Ishikawa (cell line): ENCODE data around the gene ABCA2.

Experiments
- CEBPB ChIP-seq: IDR thresholded peaks from 2 replicates; pipeline ENCODE4 v1.6.1; 2012
- CREB1 ChIP-seq: IDR thresholded peaks from 2 replicates; pipeline ENCODE4 v1.6.1; 2012; ENCODE audit warnings: low read depth
- EGR1 ChIP-seq: IDR thresholded peaks from 2 replicates; pipeline ENCODE4 v1.6.1; 2012
- EP300 ChIP-seq: IDR thresholded peaks from 2 replicates; pipeline ENCODE4 v1.6.1; 2012; ENCODE audit warnings: borderline replicate concordance
- FOXM1 ChIP-seq: IDR thresholded peaks from 2 replicates; pipeline ENCODE4 v1.6.1; 2012; ENCODE audit warnings: low read depth, borderline replicate concordance
- NFIC ChIP-seq: IDR thresholded peaks from 2 replicates; pipeline ENCODE4 v1.6.1; 2012
- RAD21 ChIP-seq: IDR thresholded peaks from 2 replicates; pipeline ENCODE4 v1.6.1; 2012; ENCODE audit warnings: low read depth
- TAF1 ChIP-seq: IDR thresholded peaks from 2 replicates; pipeline ENCODE4 v1.6.1; 2012; ENCODE audit warnings: low read depth, mild to moderate bottlenecking
- TCF12 ChIP-seq: IDR thresholded peaks from 2 replicates; pipeline ENCODE4 v1.6.1; 2012; ENCODE audit warnings: low read depth
- TEAD4 ChIP-seq: IDR thresholded peaks from 2 replicates; pipeline ENCODE4 v1.6.1; 2012
- YY1 ChIP-seq: IDR thresholded peaks from 2 replicates; pipeline ENCODE4 v1.6.1; 2012; ENCODE audit warnings: low read depth
- ZBTB7A ChIP-seq: IDR thresholded peaks from 2 replicates; pipeline ENCODE4 v1.6.1; 2012; ENCODE audit warnings: low read depth
- TF ChIP-seq, protein P1 (sequence below): IDR thresholded peaks from 2 replicates; pipeline ENCODE4 v1.6.1; 2012; ENCODE audit warnings: low read depth, mild to moderate bottlenecking
- TF ChIP-seq, protein P2 (sequence below): IDR thresholded peaks from 2 replicates; pipeline ENCODE4 v1.6.1; 2012
- TF ChIP-seq, protein P3 (sequence below): IDR thresholded peaks from 2 replicates; pipeline ENCODE4 v1.6.1; 2012

Gene ABCA2

DNA sequence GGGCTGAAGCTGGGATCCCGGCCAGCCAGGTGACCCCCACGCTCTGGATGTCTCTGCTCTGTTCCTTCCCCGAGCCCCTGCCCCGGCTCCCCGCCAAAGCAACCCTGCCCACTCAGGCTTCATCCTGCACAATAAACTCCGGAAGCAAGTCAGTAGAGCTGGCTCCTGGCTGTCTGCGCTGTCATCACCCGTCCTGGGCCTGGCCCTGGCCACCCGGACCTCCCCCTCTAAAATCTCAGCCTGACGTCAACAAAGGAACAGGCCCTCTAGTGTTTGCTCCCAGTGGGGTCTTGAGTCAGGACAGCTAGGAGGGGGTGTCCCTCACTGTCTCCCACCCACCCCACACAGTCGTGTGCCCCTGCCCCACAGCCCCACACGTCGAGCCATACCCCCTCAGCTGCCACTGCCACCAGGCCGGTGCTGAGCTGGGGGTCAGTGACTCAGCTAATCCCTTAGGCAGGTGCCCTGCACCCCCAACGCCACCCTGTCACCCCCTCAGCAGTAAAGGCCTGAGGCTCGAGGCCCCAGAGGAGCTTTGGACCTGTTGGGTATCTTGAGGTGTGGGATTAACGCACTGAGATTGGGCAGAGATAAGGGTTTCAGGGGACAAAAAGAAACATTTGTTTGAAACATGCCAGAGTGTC is 46.3 kb downstream of the ABCA2 start:
- TF ChIP-seq TCF12 = no peak
- TF ChIP-seq, protein P1, sequence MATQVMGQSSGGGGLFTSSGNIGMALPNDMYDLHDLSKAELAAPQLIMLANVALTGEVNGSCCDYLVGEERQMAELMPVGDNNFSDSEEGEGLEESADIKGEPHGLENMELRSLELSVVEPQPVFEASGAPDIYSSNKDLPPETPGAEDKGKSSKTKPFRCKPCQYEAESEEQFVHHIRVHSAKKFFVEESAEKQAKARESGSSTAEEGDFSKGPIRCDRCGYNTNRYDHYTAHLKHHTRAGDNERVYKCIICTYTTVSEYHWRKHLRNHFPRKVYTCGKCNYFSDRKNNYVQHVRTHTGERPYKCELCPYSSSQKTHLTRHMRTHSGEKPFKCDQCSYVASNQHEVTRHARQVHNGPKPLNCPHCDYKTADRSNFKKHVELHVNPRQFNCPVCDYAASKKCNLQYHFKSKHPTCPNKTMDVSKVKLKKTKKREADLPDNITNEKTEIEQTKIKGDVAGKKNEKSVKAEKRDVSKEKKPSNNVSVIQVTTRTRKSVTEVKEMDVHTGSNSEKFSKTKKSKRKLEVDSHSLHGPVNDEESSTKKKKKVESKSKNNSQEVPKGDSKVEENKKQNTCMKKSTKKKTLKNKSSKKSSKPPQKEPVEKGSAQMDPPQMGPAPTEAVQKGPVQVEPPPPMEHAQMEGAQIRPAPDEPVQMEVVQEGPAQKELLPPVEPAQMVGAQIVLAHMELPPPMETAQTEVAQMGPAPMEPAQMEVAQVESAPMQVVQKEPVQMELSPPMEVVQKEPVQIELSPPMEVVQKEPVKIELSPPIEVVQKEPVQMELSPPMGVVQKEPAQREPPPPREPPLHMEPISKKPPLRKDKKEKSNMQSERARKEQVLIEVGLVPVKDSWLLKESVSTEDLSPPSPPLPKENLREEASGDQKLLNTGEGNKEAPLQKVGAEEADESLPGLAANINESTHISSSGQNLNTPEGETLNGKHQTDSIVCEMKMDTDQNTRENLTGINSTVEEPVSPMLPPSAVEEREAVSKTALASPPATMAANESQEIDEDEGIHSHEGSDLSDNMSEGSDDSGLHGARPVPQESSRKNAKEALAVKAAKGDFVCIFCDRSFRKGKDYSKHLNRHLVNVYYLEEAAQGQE = no peak

DNA sequence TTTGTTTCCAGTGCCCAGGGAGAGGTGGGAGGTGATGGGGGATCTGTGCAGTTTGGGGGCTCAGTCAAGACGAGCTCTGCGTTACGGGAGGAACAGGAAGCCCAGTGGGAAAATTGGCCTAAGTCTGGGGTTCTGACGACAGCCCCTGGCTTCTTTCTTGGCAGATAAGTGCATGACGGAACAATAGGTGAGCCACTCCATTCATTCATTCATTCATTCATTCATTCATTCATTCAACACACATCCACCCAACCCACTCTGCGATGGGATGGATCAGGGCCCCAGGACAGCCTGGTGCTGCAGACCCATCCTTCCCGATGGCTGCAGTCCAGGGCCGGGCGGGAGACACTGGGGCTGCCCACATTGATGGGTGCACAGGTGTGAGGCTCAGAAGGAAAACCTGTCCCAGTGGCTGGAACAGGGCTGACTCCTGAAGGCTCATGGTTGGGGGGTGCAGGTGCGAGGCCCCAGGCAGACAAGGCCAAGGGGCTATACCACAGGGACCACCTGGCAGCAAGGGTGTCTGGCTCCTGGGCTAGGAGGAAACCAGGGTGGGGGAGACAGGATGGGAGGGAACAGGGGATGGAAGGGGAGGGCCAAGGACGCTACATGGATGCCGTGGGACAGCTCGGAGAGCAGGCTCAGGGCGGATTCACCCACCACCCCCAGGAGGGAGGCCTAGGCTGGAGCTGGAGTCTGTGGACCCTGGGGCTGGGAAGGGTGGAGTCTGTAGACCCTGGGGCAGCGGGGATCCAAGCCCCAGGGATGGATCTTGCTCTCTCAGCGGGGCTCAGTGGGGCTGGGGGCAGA is 47.2 kb downstream of the ABCA2 start:
- TF ChIP-seq, protein P2, sequence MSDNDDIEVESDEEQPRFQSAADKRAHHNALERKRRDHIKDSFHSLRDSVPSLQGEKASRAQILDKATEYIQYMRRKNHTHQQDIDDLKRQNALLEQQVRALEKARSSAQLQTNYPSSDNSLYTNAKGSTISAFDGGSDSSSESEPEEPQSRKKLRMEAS = no peak
- TF ChIP-seq YY1 (no peak), ZBTB7A (no peak), RAD21 (no peak), FOXM1 (no peak), TEAD4 (no peak)
- TF ChIP-seq, protein P1 = no peak

DNA sequence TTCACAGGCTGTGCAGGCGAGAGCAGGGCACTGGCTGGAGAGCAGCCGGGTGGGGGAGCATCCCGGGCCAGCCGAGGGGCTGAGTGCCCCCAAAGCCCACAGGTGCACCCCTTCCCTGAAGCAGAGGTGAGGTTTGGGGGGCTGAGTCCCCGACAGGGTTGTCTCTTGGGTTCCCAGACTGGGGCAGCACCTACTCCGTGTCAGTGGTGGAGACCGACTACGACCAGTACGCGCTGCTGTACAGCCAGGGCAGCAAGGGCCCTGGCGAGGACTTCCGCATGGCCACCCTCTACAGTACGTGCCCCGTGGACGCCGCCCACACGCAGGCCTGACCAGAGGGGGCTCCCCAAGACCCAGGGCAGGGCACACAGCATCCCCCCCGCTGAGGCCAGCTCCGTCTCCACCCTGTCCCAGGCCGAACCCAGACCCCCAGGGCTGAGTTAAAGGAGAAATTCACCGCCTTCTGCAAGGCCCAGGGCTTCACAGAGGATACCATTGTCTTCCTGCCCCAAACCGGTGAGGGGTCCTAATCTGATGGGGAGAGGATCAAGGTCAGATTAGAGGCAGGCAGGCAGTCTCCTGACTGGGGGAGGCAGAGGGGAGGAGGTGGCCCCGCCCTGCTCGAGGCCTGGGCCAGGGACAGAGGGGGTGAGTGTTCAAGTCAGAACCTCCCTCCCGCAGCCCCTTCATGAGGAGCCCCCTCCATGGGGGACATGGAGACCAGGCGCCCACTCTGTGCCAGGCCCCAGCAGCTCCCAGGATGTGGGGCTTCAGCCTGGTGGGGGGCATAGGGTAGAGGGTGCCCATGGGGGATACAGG is 48.1 kb downstream of the ABCA2 start:
- TF ChIP-seq ZBTB7A = 0 out of 2 replicates have a peak, but pooled peaks have one; percentile 28
- TF ChIP-seq, protein P3, sequence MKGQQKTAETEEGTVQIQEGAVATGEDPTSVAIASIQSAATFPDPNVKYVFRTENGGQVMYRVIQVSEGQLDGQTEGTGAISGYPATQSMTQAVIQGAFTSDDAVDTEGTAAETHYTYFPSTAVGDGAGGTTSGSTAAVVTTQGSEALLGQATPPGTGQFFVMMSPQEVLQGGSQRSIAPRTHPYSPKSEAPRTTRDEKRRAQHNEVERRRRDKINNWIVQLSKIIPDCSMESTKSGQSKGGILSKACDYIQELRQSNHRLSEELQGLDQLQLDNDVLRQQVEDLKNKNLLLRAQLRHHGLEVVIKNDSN = no peak
- TF ChIP-seq RAD21 = no peak

DNA sequence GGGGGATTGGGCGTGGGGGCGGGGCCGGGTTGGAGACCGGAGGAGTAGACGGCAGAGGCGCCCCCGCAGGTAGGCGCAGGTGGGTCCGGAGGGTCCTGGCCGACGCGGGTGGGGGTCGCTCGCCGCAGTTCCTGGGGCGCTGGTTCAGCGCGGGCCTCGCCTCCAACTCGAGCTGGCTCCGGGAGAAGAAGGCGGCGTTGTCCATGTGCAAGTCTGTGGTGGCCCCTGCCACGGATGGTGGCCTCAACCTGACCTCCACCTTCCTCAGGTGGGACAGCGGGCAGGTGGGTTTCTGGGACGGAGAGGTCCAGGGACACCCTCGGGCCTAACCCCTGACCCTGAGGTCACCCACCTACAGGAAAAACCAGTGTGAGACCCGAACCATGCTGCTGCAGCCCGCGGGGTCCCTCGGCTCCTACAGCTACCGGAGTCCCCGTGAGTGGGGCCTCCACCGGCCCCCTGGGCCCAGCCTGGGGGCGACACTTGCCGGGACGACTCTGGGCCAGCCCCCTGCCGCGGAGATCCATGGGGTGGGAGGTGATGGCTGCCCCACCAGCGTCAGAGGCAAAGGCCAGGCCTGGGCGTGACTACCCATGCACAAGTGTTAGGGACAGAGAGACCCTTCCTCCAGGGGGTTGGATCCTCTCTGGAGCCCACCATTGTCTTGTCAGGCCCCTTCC is 49.0 kb downstream of the ABCA2 start:
- TF ChIP-seq RAD21 (no peak), CREB1 (no peak), ZBTB7A (peak; percentile 98), NFIC (no peak), TCF12 (no peak), YY1 (no peak), CEBPB (no peak), EGR1 (peak; percentile 52; the same call in 1 of the 2 replicates), EP300 (no peak), TAF1 (no peak), TEAD4 (no peak), FOXM1 (no peak)
- TF ChIP-seq, protein P2 = no peak
- TF ChIP-seq, protein P1 = no peak
